Activated CD8-positive, alpha-beta memory T cell treated with anti-CD3 and anti-CD28 coated beads for 4 hours (primary cell): Measurements from ENCODE around the gene NDUFAF2.

Source experiments
- DNase-seq, 2 donors: peaks; one replicate each; pipeline ENCODE4 v3.0.0-alpha.2; 2020; ENCODE audit warnings: low read depth in 2 of 2

Gene NDUFAF2

DNA sequence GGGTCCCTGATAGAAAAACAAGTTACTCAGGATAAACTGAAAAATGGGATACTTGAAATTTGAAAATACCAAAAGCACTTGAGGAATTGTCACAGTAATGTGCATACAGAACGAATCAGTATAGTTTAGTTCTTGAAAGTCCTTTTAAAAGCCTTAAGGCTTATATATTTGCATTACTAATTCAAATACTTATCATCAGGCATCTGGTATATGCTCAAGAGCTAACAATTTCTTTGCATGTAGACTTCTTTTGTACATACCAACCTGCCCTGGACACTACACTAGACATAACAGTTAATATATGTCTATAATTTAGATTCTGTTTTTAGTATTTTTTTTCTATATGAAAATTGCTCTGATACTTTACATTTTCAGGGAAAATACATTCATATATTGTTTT lies 174.1 kb downstream of the NDUFAF2 start:
- DNase-seq = no peak

DNA sequence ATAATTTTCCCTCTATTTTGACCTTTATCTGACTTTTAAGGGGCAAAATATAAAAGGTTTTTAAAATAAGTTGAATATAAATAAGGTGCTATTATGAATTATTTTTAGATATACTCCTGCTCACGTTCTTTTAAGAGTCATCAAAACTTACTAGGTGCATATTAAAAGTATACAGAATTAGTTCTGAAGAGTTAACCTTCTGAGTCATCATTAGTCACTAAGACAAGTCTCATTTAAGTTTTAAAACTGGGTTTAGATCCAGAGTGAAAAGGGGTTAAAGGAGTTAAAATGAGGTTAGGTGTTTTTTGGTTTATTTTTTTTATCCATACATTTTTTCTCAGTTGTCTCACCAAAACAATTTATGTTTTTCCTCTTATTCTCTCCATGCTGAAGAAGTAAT lies 175.5 kb downstream of the NDUFAF2 start:
- no peak for DNase-seq

DNA sequence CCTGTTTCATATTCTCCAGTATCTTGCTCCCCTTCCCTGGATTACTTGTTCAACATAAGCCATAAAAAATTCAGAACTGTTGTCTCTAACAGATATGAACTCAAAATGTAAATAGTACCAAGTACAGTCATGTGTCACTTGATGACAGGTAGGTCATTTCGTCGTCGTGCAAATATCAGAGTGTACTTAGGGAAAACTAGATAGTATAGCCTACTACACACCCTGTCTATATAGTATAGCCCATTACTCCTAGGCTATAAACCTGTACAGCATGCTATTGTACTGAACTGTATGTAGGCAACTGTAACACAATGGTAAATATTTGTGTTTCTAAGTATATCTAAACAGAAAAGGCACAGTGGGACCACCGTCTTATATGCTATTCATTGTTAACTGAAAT lies 178.1 kb downstream of the NDUFAF2 start:
- no peak for DNase-seq

DNA sequence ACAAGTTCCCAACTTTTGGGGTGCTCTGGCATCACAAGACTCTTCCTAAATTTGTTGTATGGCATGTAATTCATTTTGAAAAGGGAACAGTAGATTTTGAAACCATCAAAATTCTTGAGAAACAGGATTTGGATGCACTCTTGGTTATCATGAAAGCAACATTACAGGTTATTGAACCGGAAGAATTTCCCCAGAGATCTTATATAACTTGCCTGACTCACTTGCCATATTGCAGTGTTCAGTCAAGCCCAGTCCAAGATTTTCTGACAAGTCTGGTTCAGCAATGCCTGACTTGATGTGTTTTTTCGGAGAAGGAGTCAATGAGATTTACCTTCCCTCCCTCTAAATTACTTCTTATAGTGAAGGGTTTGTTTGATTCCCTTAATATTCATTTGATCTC lies 185.3 kb downstream of the NDUFAF2 start:
- no peak for DNase-seq

DNA sequence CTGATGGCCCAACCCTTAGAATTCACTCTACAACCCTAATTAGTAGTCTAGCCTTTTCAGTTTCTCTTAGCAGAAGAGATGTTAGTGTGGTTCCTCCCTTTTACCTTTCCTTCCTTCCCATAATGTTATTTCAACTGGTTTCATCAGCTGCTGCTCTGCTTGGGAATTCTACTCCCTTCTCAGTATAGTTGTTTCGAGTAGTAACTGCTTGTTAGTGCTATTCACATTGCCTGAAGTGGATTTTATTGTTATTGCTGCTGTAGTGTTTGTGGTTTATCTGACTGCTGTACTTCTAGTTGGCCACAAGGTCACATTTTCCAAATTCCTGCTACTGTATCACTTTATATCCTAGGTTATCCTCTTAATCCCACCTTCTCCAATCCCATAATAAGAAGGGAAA lies 187.6 kb downstream of the NDUFAF2 start:
- DNase-seq = no peak

- no peak for DNase-seq
Observed at GRCh38 chr5:61137835-61138234, 192.8 kb downstream of the NDUFAF2 start.

- DNase-seq = no peak
Observed at GRCh38 chr5:61139094-61139873, 194.3 kb downstream of the NDUFAF2 start.

- no peak for DNase-seq
Observed at GRCh38 chr5:61139931-61140330, 194.9 kb downstream of the NDUFAF2 start.

DNA sequence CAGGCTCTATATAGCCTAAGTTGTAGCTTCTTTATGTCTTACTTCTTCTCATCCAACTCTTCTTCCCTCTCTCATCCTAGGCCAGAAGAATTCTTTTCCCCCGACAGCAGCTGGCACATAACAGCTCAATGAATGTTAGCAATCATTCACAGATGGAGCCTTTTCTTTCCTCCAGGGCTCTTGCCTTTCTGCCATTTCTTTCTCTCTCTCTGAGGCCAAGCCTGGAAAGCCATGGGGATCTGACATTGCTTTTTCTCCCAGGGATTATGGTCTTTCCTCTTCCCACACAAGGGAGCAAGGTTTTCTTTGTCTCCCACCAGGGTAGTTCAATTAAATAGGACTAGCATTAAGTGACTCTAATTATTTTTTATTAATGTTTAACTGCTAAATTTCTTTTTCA lies 196.8 kb downstream of the NDUFAF2 start:
- DNase-seq = no peak

DNA sequence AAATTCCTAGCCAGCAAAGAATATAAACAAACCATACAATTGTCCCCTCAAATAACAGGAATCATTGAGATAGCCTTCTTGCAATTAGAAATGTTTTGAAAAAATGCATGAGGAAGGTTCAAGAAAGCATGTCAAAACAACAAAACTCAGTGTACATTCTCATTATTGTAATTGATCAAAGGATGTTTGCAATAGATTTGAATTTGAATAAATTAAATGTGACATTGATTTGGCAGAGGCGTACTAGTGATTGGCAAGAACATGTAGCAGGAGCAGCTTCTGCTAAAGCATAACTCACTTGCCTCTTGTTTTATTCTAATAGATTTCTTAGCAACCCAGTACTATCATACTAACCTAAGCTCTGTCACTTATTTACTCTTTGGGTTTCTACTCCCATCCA lies 197.4 kb downstream of the NDUFAF2 start:
- DNase-seq = no peak

- no peak for DNase-seq
Observed at GRCh38 chr5:61142811-61143210, 197.8 kb downstream of the NDUFAF2 start.

DNA sequence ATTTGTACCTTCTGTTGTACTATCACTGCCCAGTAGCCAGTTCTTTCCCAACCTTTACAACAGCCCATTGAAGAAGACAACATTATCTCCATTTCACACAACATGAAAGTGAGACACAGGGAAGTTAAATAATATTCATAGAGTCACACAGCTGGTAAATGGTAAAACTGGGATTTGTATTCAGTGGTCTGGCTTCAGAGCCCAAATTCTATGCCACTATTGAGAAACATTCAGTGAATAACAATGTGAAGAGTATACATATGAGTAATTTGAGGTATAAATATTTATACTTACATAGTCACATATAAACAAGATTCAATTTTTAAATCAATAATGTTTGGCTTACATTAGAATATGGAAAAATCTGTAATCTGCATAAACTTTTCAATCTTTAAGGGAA lies 203.5 kb downstream of the NDUFAF2 start:
- DNase-seq = no peak

GRCh38 chr5:61151893-61152292 lies 206.9 kb downstream of the NDUFAF2 start:
- no peak for DNase-seq

- DNase-seq = no peak
Observed at GRCh38 chr5:61159070-61159469, 214.1 kb downstream of the NDUFAF2 start.

GRCh38 chr5:61159836-61160235 lies 214.8 kb downstream of the NDUFAF2 start:
- DNase-seq = no peak

GRCh38 chr5:61160497-61160896 lies 215.5 kb downstream of the NDUFAF2 start:
- DNase-seq = no peak

DNA sequence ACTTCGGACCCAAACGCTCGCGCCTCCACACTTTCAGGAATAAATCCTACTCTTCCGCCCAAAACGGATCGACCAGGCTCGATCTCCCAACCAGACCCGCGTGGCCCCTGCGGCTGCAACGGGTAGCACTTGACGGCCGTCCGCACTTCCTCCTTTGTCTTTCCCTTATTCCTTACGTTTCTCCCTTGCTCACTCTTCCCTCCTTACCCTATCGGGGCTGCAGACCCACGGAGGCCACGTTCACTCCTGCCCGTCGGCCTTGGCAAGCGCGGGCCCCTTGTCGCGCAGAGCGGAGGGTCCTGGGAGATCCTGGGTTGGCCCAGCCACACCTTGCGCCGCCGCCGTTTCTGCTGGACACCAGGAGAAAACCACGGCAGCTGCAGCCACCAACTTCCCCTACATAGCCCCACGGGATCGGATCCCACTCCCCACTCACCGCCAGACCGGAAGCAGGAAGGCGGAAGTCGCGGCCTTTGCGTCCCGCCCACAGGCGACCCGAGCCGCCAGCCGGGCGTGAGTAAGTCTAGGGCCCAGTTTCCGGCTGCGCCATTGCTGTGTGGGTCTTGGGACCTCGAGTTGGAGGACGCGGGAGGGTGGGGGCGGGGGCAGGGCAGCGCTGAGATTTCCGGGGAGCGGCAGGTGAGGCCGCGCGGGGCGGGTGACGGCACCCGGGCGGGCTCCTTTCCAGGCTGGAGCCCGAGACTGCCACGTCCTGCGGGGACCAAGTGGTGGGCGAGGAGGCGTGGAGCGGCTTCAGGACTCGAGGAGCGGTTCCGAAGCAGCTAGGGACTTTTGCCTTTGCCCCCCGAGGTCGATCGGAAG lies 217.2 kb downstream of the NDUFAF2 start, which contains the start of gene SMIM15:
Gene SMIM15 (minus strand): TSS at position 459 of the 822 bp plus-strand sequence. CDS start 2,297 bp downstream, outside the sequence.
- DNase-seq = peak; percentile 59 to 69

GRCh38 chr5:61162832-61163567 lies 218.0 kb downstream of the NDUFAF2 start:
- DNase-seq = no peak

DNA sequence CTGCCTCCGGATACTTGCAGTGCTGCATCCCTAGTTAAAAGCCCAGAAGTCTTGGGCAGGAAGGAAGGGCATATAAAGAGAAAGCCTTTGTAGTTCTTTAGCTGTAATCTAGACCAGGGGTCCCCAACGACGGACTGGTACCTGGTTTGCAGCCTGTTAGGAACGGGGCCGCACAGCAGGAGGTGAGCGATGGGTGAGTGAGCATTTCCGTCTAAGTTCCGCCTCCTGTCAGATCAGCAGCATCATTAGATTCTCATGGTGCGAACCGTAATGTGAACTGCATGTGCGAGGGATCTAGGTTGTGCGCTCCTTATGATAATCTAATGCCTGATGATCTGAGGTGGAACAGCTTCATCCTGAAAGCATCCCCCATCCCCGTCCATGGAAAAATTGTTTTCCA lies 218.9 kb downstream of the NDUFAF2 start:
- no peak for DNase-seq

DNA sequence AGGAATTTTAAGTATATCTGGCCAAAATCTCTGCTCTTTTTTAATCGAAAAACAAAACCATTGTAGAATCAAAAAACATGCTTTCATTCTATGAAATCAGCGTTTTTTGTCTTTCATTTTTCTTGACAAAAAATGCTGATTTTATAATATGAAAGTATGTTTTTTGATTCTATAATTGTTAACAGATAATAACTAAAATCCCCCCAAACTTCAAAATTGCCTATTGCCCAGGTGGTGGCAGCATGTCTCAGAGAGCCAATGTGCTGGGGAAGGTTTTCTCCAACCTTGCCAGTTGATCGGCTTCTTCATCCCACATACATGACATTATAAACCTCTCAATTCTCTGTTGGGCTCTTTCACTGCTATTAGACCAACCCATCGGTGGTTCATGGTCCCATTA lies 222.4 kb downstream of the NDUFAF2 start:
- no peak for DNase-seq

DNA sequence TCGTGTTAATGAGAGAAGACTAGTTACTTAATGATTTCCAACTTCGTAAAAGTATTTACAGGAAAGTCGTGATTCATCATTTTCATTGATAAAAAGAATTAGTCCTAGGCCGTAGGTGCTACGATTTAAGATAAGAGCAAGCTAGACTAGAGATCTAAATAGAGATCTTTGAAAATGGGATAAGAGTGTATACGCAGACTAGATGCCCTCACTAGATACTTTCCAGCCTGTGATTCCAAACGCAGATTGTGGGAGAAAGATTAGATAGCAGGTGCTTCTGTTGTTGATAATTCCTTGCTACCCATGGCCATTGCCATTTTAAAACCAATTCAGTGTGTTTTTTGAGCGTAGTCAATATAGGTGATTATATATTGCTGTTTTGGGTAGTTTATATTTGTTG lies 223.9 kb downstream of the NDUFAF2 start:
- no peak for DNase-seq

DNA sequence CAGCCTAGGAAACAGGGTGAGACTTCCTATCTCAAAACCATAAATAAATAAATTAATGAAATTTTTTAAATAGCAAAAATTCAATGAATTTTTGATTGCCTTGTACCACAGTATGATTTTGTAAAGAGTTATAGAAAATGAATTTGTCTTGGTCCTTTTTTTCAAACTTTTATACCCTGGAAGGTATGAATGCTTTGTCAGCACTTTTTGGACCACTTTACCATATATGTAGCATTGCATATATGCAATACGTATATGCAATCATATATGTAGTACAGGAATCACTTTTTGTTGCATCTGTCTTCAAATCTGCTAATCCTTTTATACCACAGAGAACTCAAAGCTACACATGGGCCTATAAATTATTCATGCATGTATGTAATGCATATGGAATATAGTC lies 226.5 kb downstream of the NDUFAF2 start:
- DNase-seq = no peak
